WTC11 (cell line): ENCODE data around the gene NBPF6. TPM values are rescaled to one million over a fixed set of nuclear protein-coding genes. Genes with fewer than 3 reads are reported as not detected.

Experiments
- ATAC-seq: fragments of 200-7000 bp; cut with Tn5 transposase; 2 replicates; pipeline ENCODE4 v1.10.0; 2021; ENCODE audit warnings: mild to moderate bottlenecking, moderate library complexity
- CTCF ChIA-PET: fragments of 300-600 bp; sonication (Branson Sonifier 250); formaldehyde crosslinking; loops from one replicate; lab custom pipeline; 2021; ENCODE audit warnings: antibody characterized with exemption; lab: Charles Lee
- POLR2A ChIA-PET: fragments of 350-600 bp; sonication (Branson Sonifier 250); formaldehyde crosslinking; loops from one replicate; lab custom pipeline; 2021; ENCODE audit warnings: antibody characterized with exemption; lab: Charles Lee
- DNase-seq: peaks from one replicate; pipeline ENCODE4 v3.0.0; 2021; ENCODE audit warnings: low spot score
- H3K27ac Mint-ChIP-seq: 2 replicates; pipeline ENCODE4 v1.8.0; 2021; ENCODE audit warnings: mixed read lengths
- H3K27me3 Mint-ChIP-seq: 2 replicates; pipeline ENCODE4 v1.8.0; 2021; ENCODE audit warnings: low read depth, mild to moderate bottlenecking, moderate library complexity, mixed read lengths
- H3K36me3 Mint-ChIP-seq: 2 replicates; pipeline ENCODE4 v1.8.0; 2021; ENCODE audit warnings: mixed read lengths
- H3K4me1 Mint-ChIP-seq: 2 replicates; pipeline ENCODE4 v1.8.0; 2022; ENCODE audit warnings: mixed read lengths
- H3K4me3 Mint-ChIP-seq: 2 replicates; pipeline ENCODE4 v1.8.0; 2021; ENCODE audit warnings: mild to moderate bottlenecking, moderate library complexity, mixed read lengths
- H3K9me3 Mint-ChIP-seq: 2 replicates; pipeline ENCODE4 v1.8.0; 2021; ENCODE audit warnings: mixed read lengths
- ATF3 ChIP-seq: sonication (generic); formaldehyde crosslinking; conservative IDR thresholded peaks from 2 replicates; pipeline ENCODE4 v1.8.1; 2022; ENCODE audit warnings: mild to moderate bottlenecking, missing genetic modification reagents
- CBFB ChIP-seq: sonication (generic); formaldehyde crosslinking; IDR thresholded peaks from 2 replicates; pipeline ENCODE4 v1.8.1; 2022; ENCODE audit warnings: mild to moderate bottlenecking, low read depth, missing genetic modification reagents
- E2F5 ChIP-seq: sonication (generic); formaldehyde crosslinking; IDR thresholded peaks from 2 replicates; pipeline ENCODE4 v1.8.1; 2022; ENCODE audit warnings: mild to moderate bottlenecking, moderate library complexity, missing genetic modification reagents
- ELF4 ChIP-seq: sonication (generic); formaldehyde crosslinking; IDR thresholded peaks from 2 replicates; pipeline ENCODE4 v1.8.1; 2022; ENCODE audit warnings: low read depth, mild to moderate bottlenecking, moderate library complexity, missing genetic modification reagents
- GABPB1 ChIP-seq: sonication (generic); formaldehyde crosslinking; IDR thresholded peaks from 2 replicates; pipeline ENCODE4 v1.8.1; 2023; ENCODE audit warnings: mild to moderate bottlenecking, missing genetic modification reagents
- IRF1 ChIP-seq: sonication (generic); formaldehyde crosslinking; IDR thresholded peaks from 2 replicates; pipeline ENCODE4 v1.8.0; 2023; ENCODE audit warnings: missing genetic modification reagents
- RORB ChIP-seq: fragments of 250-450 bp; sonication (Bioruptor Pico); IDR thresholded peaks from 2 replicates; pipeline ENCODE4 v1.9.0; 2021; ENCODE audit warnings: mild to moderate bottlenecking
- SMAD4 ChIP-seq: sonication (generic); formaldehyde crosslinking; IDR thresholded peaks from 2 replicates; pipeline ENCODE4 v1.8.0; 2022; ENCODE audit warnings: mild to moderate bottlenecking, missing genetic modification reagents
- SOX15 ChIP-seq: fragments of 250-450 bp; sonication (Bioruptor Pico); IDR thresholded peaks from 2 replicates; pipeline ENCODE4 v1.9.0; 2021; ENCODE audit warnings: mild to moderate bottlenecking
- STAT6 ChIP-seq: sonication (generic); formaldehyde crosslinking; conservative IDR thresholded peaks from 2 replicates; pipeline ENCODE4 v1.8.1; 2023; ENCODE audit warnings: mild to moderate bottlenecking, low read depth, missing genetic modification reagents, moderate library complexity
- TCF7 ChIP-seq: sonication (generic); formaldehyde crosslinking; IDR thresholded peaks from 2 replicates; pipeline ENCODE4 v1.8.0; 2022; ENCODE audit warnings: mild to moderate bottlenecking, low read depth, missing genetic modification reagents, moderate library complexity
- TEAD1 ChIP-seq: sonication (generic); formaldehyde crosslinking; IDR thresholded peaks from 2 replicates; pipeline ENCODE4 v1.8.0; 2022; ENCODE audit warnings: mild to moderate bottlenecking, missing genetic modification reagents
- TP53 ChIP-seq: sonication (generic); formaldehyde crosslinking; IDR thresholded peaks from 2 replicates; pipeline ENCODE4 v1.8.1; 2023; ENCODE audit warnings: mild to moderate bottlenecking, missing genetic modification reagents
- USF1 ChIP-seq: sonication (generic); formaldehyde crosslinking; IDR thresholded peaks from 2 replicates; pipeline ENCODE4 v1.8.0; 2022; ENCODE audit warnings: mild to moderate bottlenecking, missing genetic modification reagents
- ZBTB43 ChIP-seq: sonication (generic); formaldehyde crosslinking; IDR thresholded peaks from 2 replicates; pipeline ENCODE4 v1.8.1; 2023; ENCODE audit warnings: mild to moderate bottlenecking, missing genetic modification reagents
- ZMAT4 ChIP-seq: fragments of 250-450 bp; sonication (Bioruptor Pico); IDR thresholded peaks from 2 replicates; pipeline ENCODE4 v1.9.0; 2021; ENCODE audit warnings: mild to moderate bottlenecking
- ZNF121 ChIP-seq: sonication (generic); formaldehyde crosslinking; IDR thresholded peaks from 2 replicates; pipeline ENCODE4 v1.8.0; 2023; ENCODE audit warnings: missing genetic modification reagents
- ZNF423 ChIP-seq: fragments of 250-450 bp; sonication (Bioruptor Pico); IDR thresholded peaks from 2 replicates; pipeline ENCODE4 v2.1.2; 2022; ENCODE audit warnings: mild to moderate bottlenecking, moderate library complexity
- ZSCAN18 ChIP-seq: fragments of 250-450 bp; sonication (Bioruptor Pico); IDR thresholded peaks from 2 replicates; pipeline ENCODE4 v2.1.2; 2022; ENCODE audit warnings: mild to moderate bottlenecking, moderate library complexity
- total RNA-seq: library from RNA; stranded (reverse); gene quantifications from 3 replicates; pipeline ENCODE4 v1.2.3, GENCODE V29; 2021

Gene NBPF6
- total RNA-seq, 1 experiment from 2014 or later: not detected

GRCh38 chr1:108503062-108503733, 53.1 kb downstream of the NBPF6 start:
- H3K9me3 Mint-ChIP-seq: peaks cover 10% of the 10 kb centered on the region
- ATAC-seq (peak; percentile 84), DNase-seq (no peak)
- TF ChIP-seq ZMAT4 (CRISPR knock-in tag) (no peak), GABPB1 (CRISPR knock-in tag) (no peak), SOX15 (no peak), ZNF121 (no peak), TEAD1 (no peak), ZSCAN18 (CRISPR knock-in tag) (no peak), TCF7 (CRISPR knock-in tag) (no peak), ATF3 (no peak), RORB (no peak), IRF1 (CRISPR knock-in tag) (no peak), CBFB (CRISPR knock-in tag) (no peak), E2F5 (CRISPR knock-in tag) (no peak), STAT6 (CRISPR knock-in tag) (no peak), ELF4 (CRISPR knock-in tag) (no peak), ZNF423 (CRISPR knock-in tag) (no peak), TP53 (CRISPR knock-in tag) (no peak)
- peak overlapping the region; percentile 83; the same call in 1 of the 2 replicates for H3K27ac Mint-ChIP-seq
- peaks cover 13% of the 10 kb centered on the region for H3K4me1 Mint-ChIP-seq
- no peak overlapping the region for H3K4me3 Mint-ChIP-seq
- no peaks in the 10 kb centered on the region for H3K27me3 Mint-ChIP-seq
- H3K36me3 Mint-ChIP-seq: no peaks in the 10 kb centered on the region; the same call in 1 of the 2 replicates
- ChIA-PET POLR2A (no interaction called here), CTCF (interaction anchor here (0.6 kb wide), 1 partner anchor 140 kb away, joined by 5 read pairs; no protein-coding TSS in a partner anchor)

GRCh38 chr1:108504447-108504846, 54.3 kb downstream of the NBPF6 start:
- TF ChIP-seq USF1 (CRISPR knock-in tag) (no peak), ZBTB43 (CRISPR knock-in tag) (no peak), SMAD4 (CRISPR knock-in tag) (no peak)
- Mint-ChIP-seq H3K27me3 (no peaks in the 10 kb centered on the region), H3K36me3 (peaks cover 6% of the 10 kb centered on the region), H3K4me1 (peaks cover 13% of the 10 kb centered on the region), H3K27ac (no peak overlapping the region), H3K9me3 (peaks cover 17% of the 10 kb centered on the region), H3K4me3 (no peak overlapping the region)
- CTCF ChIA-PET: no interaction called here
- ATAC-seq: no peak
- DNase-seq: no peak
- POLR2A ChIA-PET: no interaction called here
